K562 (cell line): ENCODE results near the gene MIDN. TPM values are rescaled to one million over a fixed set of nuclear protein-coding genes. Genes with fewer than 3 reads are reported as not detected.

ENCODE experiments used
- CEBPG ChIP-seq, 3 experiments: fragments of 200-800 bp in 1 of 3; sonication (Bioruptor generic) in 1 of 3; sonication (generic) in 1 of 3; formaldehyde crosslinking in 1 of 3; IDR thresholded peaks in 2 of 3; conservative IDR thresholded peaks in 1 of 3; 2 replicates each; pipeline versions ENCODE4 v1.6.1 to v1.8.0; 2016 to 2022; ENCODE audit warnings: missing compliant biosample characterization in 2 of 3, missing genetic modification characterization in 2 of 3, mild to moderate bottlenecking in 1 of 3, missing genetic modification reagents in 1 of 3
- CTBP1 ChIP-seq: fragments of 450-650 bp; IDR thresholded peaks from 2 replicates; pipeline ENCODE4 v1.6.1; 2016; ENCODE audit warnings: borderline replicate concordance
- FUS ChIP-seq: fragments of 200-400 bp; formaldehyde crosslinking; optimal IDR thresholded peaks from 2 replicates; pipeline ENCODE3; 2017; ENCODE audit warnings: low read depth, low read length
- HDAC8 ChIP-seq: fragments of 450-650 bp; IDR thresholded peaks from 2 replicates; pipeline ENCODE4 v1.6.1; 2016; ENCODE audit warnings: mild to moderate bottlenecking, missing genetic modification characterization, moderate library complexity, missing compliant biosample characterization
- MEF2A ChIP-seq: IDR thresholded peaks from 2 replicates; pipeline ENCODE4 v1.6.1; 2011; ENCODE audit warnings: low read depth, mild to moderate bottlenecking, low read length, moderate library complexity; ENCODE audit not compliant: control insufficient read depth
- PRMT5 ChIP-seq: sonication (generic); formaldehyde crosslinking; IDR thresholded peaks from 2 replicates; pipeline ENCODE4 v1.5.0; 2020; ENCODE audit warnings: missing genetic modification reagents
- RBM39 ChIP-seq: fragments of 200-400 bp; formaldehyde crosslinking; optimal IDR thresholded peaks from 2 replicates; pipeline ENCODE3; 2018; ENCODE audit warnings: low read depth, low read length
- SMAD1 ChIP-seq: fragments of 150-350 bp; IDR thresholded peaks from 2 replicates; pipeline ENCODE4 v1.6.1; 2014; ENCODE audit warnings: low read length, low read depth; ENCODE audit not compliant: partially characterized antibody
- ZNF444 ChIP-seq: fragments of 250-450 bp; sonication (Bioruptor Pico); IDR thresholded peaks from 2 replicates; pipeline ENCODE4 v1.4.0; 2020; ENCODE audit warnings: mild to moderate bottlenecking, moderate library complexity
- ZNF785 ChIP-seq: fragments of 250-450 bp; sonication (Bioruptor Pico); IDR thresholded peaks from 2 replicates; pipeline ENCODE4 v1.4.0; 2020; ENCODE audit warnings: mild to moderate bottlenecking
- polyA plus RNA-seq, 8 experiments: library from polyadenylated mRNA; depleted of rRNA in 4 of 8; stranded (reverse) in 5 of 8; unstranded in 3 of 8; fragments of >200 nt; fragmentation: Nextera tagmentation in 2 of 8; fragmentation: Illumina TruSeq in 1 of 8; extraction: Ambion mirVana in 2 of 8; extraction: Trizol in 1 of 8; gene quantifications; 2 replicates each; pipeline versions ENCODE4 v1.2.1 to v1.2.3, GENCODE V29; 2011 to 2014; ENCODE audit warnings: inconsistent platforms in 1 of 8, missing spikeins in 1 of 8
- total RNA-seq, 7 experiments: library from RNA; depleted of rRNA in 6 of 7; stranded (reverse); fragments of >200 nt in 6 of 7; fragmentation: Illumina TruSeq in 2 of 7; extraction: Trizol in 2 of 7; gene quantifications; 2 replicates each; pipeline versions ENCODE4 v1.2.1 to v1.2.3, GENCODE V29; 2011 to 2021; ENCODE audit warnings: low replicate concordance in 1 of 7
- TF ChIP-seq, protein P1 (sequence below), 3 experiments: fragments of 200-800 bp in 1 of 3; sonication (Bioruptor generic) in 1 of 3; sonication (generic) in 1 of 3; formaldehyde crosslinking in 1 of 3; IDR thresholded peaks; 2 replicates each; pipeline versions ENCODE4 v1.6.1 to v1.8.0; 2016 to 2022; ENCODE audit warnings: mild to moderate bottlenecking in 2 of 3, missing compliant biosample characterization in 2 of 3, missing genetic modification characterization in 2 of 3, missing genetic modification reagents in 1 of 3
- TF ChIP-seq, protein P2 (sequence below): fragments of 150-350 bp; IDR thresholded peaks from 2 replicates; pipeline ENCODE4 v1.6.1; 2014; ENCODE audit warnings: low read depth, mild to moderate bottlenecking, low read length, borderline replicate concordance
- TF ChIP-seq, protein P3 (sequence below): fragments of 450-650 bp; IDR thresholded peaks from 2 replicates; pipeline ENCODE4 v1.7.1; 2018; ENCODE audit warnings: mild to moderate bottlenecking, low read depth; ENCODE audit not compliant: partially characterized antibody
- TF ChIP-seq, protein P4 (sequence below): fragments of 200-800 bp; sonication (Bioruptor generic); IDR thresholded peaks from 2 replicates; pipeline ENCODE4 v1.6.1; 2017; ENCODE audit warnings: missing genetic modification characterization, missing compliant biosample characterization

The MIDN gene
- total and polyA plus RNA-seq, 9 of the 15 experiments (the other 6 are each of a cell fraction or from before 2014, with no cell fraction given): 0.17 to 120 (median 10.1) TPM

DNA sequence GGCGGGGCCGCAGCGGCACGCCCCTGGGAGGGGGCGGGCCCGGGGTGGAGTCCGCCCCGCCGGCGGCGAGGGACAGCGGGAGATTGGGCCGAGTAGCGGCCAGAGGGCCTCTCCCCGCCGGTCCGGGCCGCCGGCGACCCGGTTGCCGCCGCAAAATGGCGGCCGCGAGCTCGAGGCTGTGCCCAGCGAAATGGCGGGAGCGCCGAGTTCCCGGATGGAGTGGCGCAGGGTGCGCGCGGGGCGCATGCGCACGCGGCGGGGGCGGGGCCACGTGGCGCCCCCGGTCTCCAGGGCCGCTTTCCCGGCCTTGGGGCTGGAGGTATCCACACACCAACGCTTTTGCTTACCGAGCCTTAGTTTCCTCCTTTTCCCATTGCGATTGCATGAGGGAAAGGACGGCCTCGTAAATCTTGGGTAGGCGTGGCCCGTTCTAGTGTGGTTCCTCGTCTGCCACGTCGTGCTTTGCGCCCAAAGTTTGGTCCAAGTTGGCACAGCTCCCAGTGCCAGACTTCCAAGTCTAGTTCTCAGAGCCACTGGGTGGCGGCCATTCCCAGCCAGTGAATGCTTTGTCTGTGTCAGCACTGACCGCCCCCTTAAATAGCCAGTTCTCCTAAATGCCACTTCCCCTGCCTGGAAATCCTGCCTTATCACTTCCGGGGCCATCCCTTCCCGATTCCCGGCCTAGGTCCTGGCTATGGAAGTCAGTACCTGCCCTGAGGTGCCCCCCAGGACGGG, 21.3 kb downstream of the MIDN start (continued):
- TF ChIP-seq, protein P1, sequence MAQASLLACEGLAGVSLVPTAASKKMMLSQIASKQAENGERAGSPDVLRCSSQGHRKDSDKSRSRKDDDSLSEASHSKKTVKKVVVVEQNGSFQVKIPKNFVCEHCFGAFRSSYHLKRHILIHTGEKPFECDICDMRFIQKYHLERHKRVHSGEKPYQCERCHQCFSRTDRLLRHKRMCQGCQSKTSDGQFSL (CRISPR knock-in tag; IDR thresholded peaks at IDR 0.05): no peak
- TF ChIP-seq, protein P1 (tag; IDR thresholded peaks at IDR 0.05): peak in 1 of 2 experiments; percentile 2; a peak in 1 of 4 replicates
- peak; percentile 11 for TF ChIP-seq SMAD1
- TF ChIP-seq CEBPG (CRISPR knock-in tag; IDR thresholded peaks at IDR 0.05): 0 out of 2 replicates have a peak, but pooled peaks have one; percentile 33
- no peak for TF ChIP-seq CEBPG (tag; conservative IDR thresholded peaks at IDR 0.05 in 1 of 2, IDR thresholded peaks at IDR 0.05 in 1 of 2)
- TF ChIP-seq FUS: peak; percentile 79
- TF ChIP-seq, protein P2, sequence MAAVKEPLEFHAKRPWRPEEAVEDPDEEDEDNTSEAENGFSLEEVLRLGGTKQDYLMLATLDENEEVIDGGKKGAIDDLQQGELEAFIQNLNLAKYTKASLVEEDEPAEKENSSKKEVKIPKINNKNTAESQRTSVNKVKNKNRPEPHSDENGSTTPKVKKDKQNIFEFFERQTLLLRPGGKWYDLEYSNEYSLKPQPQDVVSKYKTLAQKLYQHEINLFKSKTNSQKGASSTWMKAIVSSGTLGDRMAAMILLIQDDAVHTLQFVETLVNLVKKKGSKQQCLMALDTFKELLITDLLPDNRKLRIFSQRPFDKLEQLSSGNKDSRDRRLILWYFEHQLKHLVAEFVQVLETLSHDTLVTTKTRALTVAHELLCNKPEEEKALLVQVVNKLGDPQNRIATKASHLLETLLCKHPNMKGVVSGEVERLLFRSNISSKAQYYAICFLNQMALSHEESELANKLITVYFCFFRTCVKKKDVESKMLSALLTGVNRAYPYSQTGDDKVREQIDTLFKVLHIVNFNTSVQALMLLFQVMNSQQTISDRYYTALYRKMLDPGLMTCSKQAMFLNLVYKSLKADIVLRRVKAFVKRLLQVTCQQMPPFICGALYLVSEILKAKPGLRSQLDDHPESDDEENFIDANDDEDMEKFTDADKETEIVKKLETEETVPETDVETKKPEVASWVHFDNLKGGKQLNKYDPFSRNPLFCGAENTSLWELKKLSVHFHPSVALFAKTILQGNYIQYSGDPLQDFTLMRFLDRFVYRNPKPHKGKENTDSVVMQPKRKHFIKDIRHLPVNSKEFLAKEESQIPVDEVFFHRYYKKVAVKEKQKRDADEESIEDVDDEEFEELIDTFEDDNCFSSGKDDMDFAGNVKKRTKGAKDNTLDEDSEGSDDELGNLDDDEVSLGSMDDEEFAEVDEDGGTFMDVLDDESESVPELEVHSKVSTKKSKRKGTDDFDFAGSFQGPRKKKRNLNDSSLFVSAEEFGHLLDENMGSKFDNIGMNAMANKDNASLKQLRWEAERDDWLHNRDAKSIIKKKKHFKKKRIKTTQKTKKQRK: 0 out of 2 replicates have a peak, but pooled peaks have one; percentile 25
- TF ChIP-seq, protein P3, sequence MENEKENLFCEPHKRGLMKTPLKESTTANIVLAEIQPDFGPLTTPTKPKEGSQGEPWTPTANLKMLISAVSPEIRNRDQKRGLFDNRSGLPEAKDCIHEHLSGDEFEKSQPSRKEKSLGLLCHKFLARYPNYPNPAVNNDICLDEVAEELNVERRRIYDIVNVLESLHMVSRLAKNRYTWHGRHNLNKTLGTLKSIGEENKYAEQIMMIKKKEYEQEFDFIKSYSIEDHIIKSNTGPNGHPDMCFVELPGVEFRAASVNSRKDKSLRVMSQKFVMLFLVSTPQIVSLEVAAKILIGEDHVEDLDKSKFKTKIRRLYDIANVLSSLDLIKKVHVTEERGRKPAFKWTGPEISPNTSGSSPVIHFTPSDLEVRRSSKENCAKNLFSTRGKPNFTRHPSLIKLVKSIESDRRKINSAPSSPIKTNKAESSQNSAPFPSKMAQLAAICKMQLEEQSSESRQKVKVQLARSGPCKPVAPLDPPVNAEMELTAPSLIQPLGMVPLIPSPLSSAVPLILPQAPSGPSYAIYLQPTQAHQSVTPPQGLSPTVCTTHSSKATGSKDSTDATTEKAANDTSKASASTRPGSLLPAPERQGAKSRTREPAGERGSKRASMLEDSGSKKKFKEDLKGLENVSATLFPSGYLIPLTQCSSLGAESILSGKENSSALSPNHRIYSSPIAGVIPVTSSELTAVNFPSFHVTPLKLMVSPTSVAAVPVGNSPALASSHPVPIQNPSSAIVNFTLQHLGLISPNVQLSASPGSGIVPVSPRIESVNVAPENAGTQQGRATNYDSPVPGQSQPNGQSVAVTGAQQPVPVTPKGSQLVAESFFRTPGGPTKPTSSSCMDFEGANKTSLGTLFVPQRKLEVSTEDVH: peak; percentile 22
- no peak for TF ChIP-seq ZNF785 (CRISPR knock-in tag)
- no peak for TF ChIP-seq PRMT5 (CRISPR knock-in tag)
- TF ChIP-seq HDAC8 (tag): 0 out of 2 replicates have a peak, but pooled peaks have one; percentile 51
- TF ChIP-seq, protein P4, sequence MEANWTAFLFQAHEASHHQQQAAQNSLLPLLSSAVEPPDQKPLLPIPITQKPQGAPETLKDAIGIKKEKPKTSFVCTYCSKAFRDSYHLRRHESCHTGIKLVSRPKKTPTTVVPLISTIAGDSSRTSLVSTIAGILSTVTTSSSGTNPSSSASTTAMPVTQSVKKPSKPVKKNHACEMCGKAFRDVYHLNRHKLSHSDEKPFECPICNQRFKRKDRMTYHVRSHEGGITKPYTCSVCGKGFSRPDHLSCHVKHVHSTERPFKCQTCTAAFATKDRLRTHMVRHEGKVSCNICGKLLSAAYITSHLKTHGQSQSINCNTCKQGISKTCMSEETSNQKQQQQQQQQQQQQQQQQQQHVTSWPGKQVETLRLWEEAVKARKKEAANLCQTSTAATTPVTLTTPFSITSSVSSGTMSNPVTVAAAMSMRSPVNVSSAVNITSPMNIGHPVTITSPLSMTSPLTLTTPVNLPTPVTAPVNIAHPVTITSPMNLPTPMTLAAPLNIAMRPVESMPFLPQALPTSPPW (CRISPR knock-in tag): peak; percentile 89
- TF ChIP-seq CTBP1: peak; percentile 14; the same call in 1 of the 2 replicates
- TF ChIP-seq MEF2A: no peak
- peak; percentile 82 for TF ChIP-seq RBM39
- TF ChIP-seq ZNF444 (CRISPR knock-in tag): no peak
